GM18951 (cell line): ENCODE data around the gene IMMP2L.

Experiments
- POLR2A ChIP-seq: IDR thresholded peaks from 4 replicates; pipeline ENCODE4 v1.6.1; 2011; ENCODE audit warnings: mild to moderate bottlenecking; ENCODE audit not compliant: insufficient read length, insufficient read depth; ENCODE audit errors: extremely low read depth
- in situ Hi-C: fragments of 300-500 bp; cut with MboI; formaldehyde crosslinking; loops from one replicate; pipeline ENCODE4 v1.12.0; 2022; ENCODE audit warnings: low sequenced_read_pairs, mixed read lengths, inconsistent platforms; ENCODE audit not compliant: unreplicated experiment

IMMP2L gene

DNA sequence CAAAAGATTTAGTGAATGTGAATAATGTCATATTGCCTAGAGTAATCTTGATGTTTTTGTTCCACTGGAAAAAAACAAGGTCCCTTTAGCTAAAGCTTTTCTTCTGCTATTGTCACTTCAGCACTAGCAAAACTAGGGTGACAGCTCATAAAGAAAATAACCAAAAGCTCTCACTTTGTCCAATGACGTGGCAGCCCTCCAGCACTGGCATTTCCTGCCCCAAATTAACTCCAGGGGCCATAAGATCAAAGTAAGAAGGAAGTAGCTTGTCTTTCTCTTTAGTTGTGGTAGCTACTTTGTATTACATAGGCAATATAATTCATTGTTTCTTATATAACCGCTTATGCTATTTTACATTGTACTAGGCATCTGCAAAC lies 424.1 kb downstream of the IMMP2L start:
- in situ Hi-C loops = no loop called here
- TF ChIP-seq POLR2A = no peak

DNA sequence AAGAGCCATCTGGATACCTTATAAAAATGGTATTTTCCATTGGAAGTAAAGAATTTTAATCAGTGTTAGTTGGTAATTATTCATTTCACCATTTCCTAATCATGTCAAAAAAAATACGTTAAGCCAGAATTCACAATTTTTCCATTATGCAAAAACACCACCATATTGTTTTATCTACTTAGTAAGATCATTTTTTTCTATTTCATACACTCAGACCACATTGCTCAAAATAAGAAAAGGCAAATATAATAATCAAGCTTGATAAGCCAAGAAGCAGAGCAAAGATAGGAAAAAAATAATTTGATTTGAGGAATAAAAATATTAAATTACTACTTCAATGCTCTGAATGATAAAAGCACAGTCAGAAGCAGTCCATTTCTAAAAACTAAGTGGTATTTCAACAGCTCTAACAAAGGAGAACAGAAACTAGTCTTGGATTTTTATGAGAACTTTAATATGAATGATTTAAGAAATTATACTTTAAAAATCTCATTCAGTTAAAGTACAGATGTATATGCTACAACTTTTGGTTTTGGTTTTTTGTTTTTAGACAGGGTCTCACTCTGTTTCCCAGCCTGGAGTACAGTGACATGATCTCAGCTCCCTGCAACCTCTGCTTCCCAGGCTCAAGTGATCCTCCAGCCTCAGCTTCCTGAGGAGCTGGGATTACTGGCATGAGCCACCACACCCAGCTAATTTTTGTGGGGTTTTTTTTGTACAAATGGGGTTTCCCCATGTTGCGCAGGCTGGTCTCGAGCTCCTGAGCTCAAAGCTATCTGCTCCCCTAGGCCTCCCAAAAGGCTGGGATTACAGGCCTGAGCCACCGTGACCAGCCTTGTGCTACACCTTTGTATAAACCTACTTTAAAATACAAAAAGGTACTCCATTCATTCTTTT lies 424.7 kb downstream of the IMMP2L start:
- in situ Hi-C loops = no loop called here

DNA sequence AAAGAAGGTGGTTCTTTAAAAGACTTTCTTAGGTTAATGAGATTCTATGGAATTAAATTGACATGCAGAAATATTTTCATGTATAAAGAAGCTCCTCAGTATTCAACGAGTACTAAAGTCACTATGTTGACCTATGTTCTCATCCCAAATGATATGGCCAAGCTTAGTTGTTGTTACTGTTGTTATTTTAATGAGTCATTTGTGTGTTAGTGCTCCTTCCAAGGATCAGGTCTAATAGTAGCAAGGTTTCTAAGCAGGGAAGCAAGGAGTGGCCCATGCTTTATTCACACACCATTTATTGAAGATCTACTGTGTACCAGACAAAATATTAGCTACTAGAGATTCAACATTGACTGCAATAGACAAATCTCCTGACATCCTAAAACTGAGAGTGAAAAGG lies 429.5 kb downstream of the IMMP2L start:
- TF ChIP-seq POLR2A = no peak
- in situ Hi-C loops = no loop called here

More for the DNA sequence above, 424.7 kb downstream of the IMMP2L start:
- no peak for TF ChIP-seq POLR2A

DNA sequence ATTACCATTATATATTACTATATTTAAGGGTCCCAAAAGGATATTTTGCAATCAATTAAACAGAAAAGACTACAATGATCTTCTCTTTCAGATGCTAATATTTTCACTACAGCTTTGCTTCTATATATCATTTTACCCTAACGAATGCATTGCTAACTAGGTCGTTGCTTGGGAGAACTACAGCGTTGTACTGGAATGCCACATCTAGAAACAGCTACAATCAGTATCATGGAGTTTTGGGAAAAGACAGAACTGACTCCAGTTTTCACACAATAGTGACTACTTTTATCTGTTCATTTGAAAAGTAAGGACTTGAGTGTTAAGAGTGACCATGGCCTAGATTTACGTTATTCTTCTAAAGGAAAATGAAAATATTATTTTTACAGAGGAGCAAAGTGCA lies 432.9 kb downstream of the IMMP2L start:
- in situ Hi-C loops = no loop called here
- no peak for TF ChIP-seq POLR2A

DNA sequence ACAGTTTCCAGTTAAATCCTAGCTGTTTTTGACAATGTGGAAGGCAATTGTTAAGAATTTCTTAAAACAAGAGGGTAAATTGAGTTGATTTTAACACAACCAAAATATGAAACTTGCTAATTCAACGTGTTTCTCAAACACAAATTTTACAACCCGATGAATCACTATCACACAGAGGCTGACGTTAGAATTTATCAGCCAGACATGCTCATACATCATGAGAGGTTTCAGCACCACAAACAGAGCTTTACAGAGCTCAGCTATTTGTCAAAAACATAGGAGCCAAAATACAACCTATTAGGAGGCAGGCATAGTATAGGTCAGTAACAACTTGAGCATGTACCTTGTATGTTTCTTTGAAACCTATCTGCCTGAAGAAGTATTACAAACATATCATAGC lies 435.3 kb downstream of the IMMP2L start:
- in situ Hi-C loops = no loop called here
- TF ChIP-seq POLR2A = no peak

DNA sequence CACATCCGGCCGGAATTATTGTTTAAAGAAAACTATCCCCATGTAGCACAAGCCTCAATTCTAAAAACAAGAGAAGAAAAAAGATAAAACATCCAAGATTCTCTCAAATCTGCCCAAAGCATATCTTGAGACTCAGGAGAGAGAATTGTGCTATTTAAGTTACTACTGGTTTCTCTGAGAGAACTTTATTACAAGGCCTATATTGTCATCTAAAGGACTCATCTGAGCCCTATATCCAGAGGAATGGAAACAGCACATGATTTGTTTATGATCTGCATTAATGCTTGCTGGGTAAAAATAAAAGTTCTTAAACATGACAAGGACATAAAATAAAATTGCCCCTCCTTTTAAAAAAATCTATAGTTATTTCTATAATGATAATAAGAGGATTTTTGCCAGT lies 446.3 kb downstream of the IMMP2L start:
- in situ Hi-C loops = no loop called here
- TF ChIP-seq POLR2A = no peak

DNA sequence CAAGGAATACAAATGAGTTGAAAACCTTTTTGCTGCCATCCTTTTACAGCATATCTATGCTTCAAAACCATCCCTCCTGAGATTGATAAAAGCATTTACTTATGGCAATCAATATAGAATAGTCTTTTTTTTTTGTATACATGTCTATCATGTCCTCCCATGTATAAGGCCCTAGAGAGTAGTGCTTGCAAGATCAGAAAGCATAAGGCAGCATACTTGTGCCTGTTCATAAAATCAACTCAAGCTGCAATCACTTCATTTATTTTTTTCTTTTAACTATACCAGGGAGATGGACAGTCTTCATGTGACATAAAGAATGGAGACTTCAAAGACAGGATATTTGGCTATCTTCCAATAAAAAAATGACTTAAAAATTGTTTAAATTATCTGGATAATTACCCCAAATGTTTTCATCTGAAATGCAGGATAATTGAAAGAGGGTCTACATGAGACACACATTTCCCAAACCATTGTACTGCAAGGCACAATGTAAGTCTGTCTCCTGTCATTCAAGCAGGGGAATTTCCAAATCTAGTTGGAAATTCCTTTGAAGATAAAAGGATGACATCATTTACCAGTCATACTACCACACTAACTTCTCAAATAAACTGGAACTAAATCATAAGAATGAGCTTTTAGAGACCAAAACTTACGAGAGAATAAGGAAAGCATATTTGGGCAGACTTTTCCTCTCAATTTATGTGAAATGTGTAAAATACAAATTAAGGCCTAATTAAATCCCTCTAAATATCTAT lies 448.9 kb downstream of the IMMP2L start:
- no peak for TF ChIP-seq POLR2A
- in situ Hi-C loops = no loop called here

DNA sequence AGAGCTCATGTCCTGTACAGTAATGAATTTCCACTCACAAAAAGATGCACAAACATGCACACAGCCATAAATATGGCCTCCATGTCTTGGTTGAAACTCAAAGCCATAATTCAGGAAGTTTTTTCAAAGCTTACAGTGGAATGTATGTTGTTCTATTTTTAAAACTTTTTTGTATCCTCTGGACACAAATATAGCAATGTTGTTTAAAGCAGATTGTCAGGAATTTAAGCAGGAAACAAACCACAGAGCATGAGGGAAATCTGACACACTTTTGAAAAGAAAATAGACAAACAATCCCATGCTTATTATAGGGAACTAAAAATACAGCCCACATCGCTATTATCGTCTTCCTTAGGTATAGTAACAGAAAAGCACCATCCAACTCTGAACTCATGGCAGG lies 449.9 kb downstream of the IMMP2L start:
- TF ChIP-seq POLR2A = no peak
- in situ Hi-C loops = no loop called here

DNA sequence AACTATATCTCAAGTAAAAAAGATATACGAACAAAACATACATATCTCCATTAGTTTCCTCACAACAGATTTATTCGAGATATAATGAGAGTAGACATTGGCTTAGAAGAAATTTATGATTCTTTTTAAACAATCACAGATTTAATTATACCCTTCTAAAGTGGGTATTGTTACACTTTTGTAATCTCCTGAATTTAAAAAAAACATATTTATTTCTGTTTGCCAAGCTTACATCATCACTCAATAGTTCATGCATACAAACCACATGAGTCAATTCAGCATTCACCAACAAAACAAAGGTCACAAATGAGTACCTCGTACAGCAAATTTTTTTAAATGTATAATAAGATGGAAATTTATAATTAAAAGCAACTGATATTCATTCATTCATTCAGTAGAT lies 453.8 kb downstream of the IMMP2L start:
- no peak for TF ChIP-seq POLR2A
- in situ Hi-C loops = no loop called here

DNA sequence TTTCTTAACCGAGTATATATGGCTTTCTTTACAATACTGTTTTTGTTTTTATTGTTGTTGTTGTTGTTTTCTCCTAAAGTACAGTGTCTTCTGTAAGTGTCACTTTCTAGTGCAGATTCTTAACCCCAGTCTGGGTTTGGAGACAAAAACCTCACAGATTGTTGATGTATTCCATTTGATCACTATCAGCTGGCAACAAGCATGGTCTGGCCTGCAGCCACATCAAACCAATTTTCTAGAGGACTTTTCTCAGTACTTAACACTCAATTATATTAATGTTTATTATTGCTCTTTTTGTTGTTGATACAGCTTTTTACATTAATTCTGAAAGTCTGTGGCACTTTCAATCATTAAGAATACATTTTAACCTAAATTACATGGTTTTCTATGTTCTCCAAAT lies 454.3 kb downstream of the IMMP2L start:
- no peak for TF ChIP-seq POLR2A
- in situ Hi-C loops = no loop called here

DNA sequence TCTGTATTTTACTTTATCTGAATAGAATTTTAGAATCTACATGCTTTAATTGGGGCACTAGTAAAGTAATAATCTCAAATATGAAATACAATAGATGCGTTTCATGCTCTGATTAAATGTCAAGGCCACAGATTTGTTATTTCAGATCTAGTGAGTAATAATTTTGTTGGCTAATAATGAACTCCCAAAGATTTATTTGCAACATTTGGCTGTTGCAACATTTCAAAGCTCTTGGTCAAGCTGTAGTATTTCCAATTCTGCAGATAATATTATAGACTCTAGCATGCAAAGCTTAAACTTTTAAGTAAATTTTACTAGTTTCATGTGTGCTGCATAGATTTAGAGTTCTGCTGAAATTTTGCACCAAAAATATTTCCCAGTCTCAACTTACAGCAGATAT lies 454.7 kb downstream of the IMMP2L start:
- TF ChIP-seq POLR2A = no peak
- in situ Hi-C loops = no loop called here

DNA sequence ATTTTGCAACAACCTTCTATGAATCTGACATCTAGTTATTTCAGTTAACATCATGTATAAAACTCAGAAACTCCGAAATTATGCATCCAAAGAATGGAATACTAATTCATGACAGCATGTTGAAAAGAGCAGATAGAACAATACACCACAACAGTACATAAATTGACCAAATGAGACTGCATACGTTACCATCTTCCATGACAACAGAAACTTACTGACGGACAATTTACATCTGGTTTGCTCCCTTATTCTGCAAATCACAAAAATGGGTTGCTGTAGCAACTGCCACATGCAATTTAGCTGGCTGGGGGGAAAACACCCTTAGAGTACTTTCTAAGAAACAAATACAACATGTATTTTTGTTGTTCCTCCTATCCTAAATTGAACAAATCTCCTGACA lies 457.0 kb downstream of the IMMP2L start:
- in situ Hi-C loops = no loop called here
- TF ChIP-seq POLR2A = no peak

DNA sequence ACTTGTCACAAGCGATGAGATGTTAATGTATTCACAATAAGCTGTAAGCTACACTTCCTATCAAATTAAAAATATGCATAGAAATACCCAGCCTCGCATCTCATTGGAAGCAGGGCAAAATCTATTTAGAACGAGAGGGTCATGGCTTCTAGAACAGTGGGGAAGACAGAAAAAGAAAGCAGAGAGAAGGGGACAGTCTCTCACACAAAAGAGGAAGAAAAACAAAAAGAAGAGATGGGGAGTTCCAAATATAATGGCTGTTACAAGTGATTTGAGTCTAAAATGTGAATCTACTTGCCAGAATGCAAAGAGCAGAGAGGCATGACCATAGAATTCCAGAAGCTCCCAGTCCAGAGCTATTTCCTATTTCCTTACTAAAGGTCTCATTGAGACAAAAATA lies 457.6 kb downstream of the IMMP2L start:
- in situ Hi-C loops = no loop called here
- no peak for TF ChIP-seq POLR2A
